Fibroblast of lung (primary cell): Measurements from ENCODE around the gene FTSJ1. TPM values are rescaled to one million over a fixed set of nuclear protein-coding genes. Genes with fewer than 3 reads are reported as not detected.

Experiments used
- DNase-seq, 2 donors: peaks; one replicate each; pipeline versions ENCODE4 v3.0.0 to v3.0.0-alpha.2; 2010; ENCODE audit warnings: low read depth in 2 of 2
- H2AFZ ChIP-seq: 2 replicates; pipeline ENCODE4 v1.5.1; 2012; ENCODE audit warnings: low read length, control low read depth, inconsistent platforms
- H3K27ac ChIP-seq: 2 replicates; pipeline ENCODE4 v1.5.1; 2011; ENCODE audit warnings: low read length, control low read depth; ENCODE audit not compliant: insufficient read depth
- H3K27me3 ChIP-seq: 2 replicates; pipeline ENCODE4 v1.5.1; 2011; ENCODE audit warnings: mild to moderate bottlenecking, low read length; ENCODE audit not compliant: control insufficient read depth, insufficient read depth
- H3K36me3 ChIP-seq: 2 replicates; pipeline ENCODE4 v1.5.1; 2011; ENCODE audit warnings: low read length; ENCODE audit not compliant: control insufficient read depth, insufficient read depth
- H3K4me1 ChIP-seq: 2 replicates; pipeline ENCODE4 v1.5.1; 2011; ENCODE audit warnings: low read length; ENCODE audit not compliant: control insufficient read depth, insufficient read depth; ENCODE audit errors: extremely low read depth
- H3K4me2 ChIP-seq: 2 replicates; pipeline ENCODE4 v1.5.1; 2011; ENCODE audit warnings: low read length, control low read depth; ENCODE audit not compliant: insufficient read depth; ENCODE audit errors: extremely low read depth
- H3K4me3 ChIP-seq, 4 experiments: fragments of 200-600 bp in 1 of 4; sonication (generic) in 1 of 4; replicated peaks in 1 of 4; 2 replicates each; pipeline ENCODE4 v1.5.1; 2011 to 2016; ENCODE audit warnings: low read length in 4 of 4, low read depth in 3 of 4, mild to moderate bottlenecking in 3 of 4, control low read depth in 2 of 4, inconsistent platforms in 1 of 4, mixed read lengths in 1 of 4; ENCODE audit not compliant: insufficient read depth in 1 of 4; ENCODE audit errors: control extremely low read depth in 1 of 4
- H3K79me2 ChIP-seq: 2 replicates; pipeline ENCODE4 v1.5.1; 2012; ENCODE audit warnings: mild to moderate bottlenecking, low read length, inconsistent platforms; ENCODE audit not compliant: control insufficient read depth, insufficient read depth
- H3K9ac ChIP-seq: 2 replicates; pipeline ENCODE4 v1.5.1; 2011; ENCODE audit warnings: mild to moderate bottlenecking, low read length, control low read depth; ENCODE audit not compliant: insufficient read depth
- H3K9me3 ChIP-seq: 2 replicates; pipeline ENCODE4 v1.5.1; 2012; ENCODE audit warnings: low read depth, low read length; ENCODE audit not compliant: control insufficient read depth, insufficient read depth
- H4K20me1 ChIP-seq: 2 replicates; pipeline ENCODE4 v1.5.1; 2011; ENCODE audit warnings: low read length; ENCODE audit not compliant: control insufficient read depth, insufficient read depth; ENCODE audit errors: extremely low read depth
- CTCF ChIP-seq, 2 donors: IDR thresholded peaks in 1 of 2; conservative IDR thresholded peaks in 1 of 2; 1 replicate in 1 of 2; 2 replicates in 1 of 2; pipeline ENCODE4 v1.5.1; 2011 to 2012; ENCODE audit warnings: low read length in 2 of 2, control low read depth in 1 of 2, inconsistent platforms in 1 of 2, low read depth in 1 of 2, mild to moderate bottlenecking in 1 of 2
- EZH2 ChIP-seq: IDR thresholded peaks from 2 replicates; pipeline ENCODE4 v1.5.1; 2012; ENCODE audit warnings: low read length, control low read depth, mild to moderate bottlenecking; ENCODE audit errors: missing control alignments
- polyA plus RNA-seq, 2 donors: library from polyadenylated mRNA; depleted of rRNA in 1 of 2; stranded (reverse) in 1 of 2; unstranded in 1 of 2; fragments of >200 nt; gene quantifications; 2 replicates each; pipeline ENCODE4 v1.2.1, GENCODE V29; 2011 to 2012; ENCODE audit warnings: missing spikeins in 1 of 2
- total RNA-seq: library from RNA; depleted of rRNA; stranded (reverse); fragments of >200 nt; gene quantifications from 2 replicates; pipeline ENCODE4 v1.2.1, GENCODE V29; 2014

FTSJ1 gene
- total and polyA plus RNA-seq, 2 donors (not counting 1 experiment from before 2014, with no cell fraction given), result 29.4 to 30.2 TPM

- TF ChIP-seq EZH2, result no peak
- no peak for TF ChIP-seq CTCF (conservative IDR thresholded peaks at IDR 0.05 in 1 of 2, IDR thresholded peaks at IDR 0.05 in 1 of 2; ENCODE audit: low read depth in 1 of 2, low read length in 2 of 2)
- no peaks in the 10 kb centered on the region for H3K9me3 ChIP-seq
Observed at GRCh38 chrX:48470833-48471118, 5.2 kb upstream of the FTSJ1 start.

GRCh38 chrX:48471504-48471903 is 4.5 kb upstream of the FTSJ1 start:
- Histone ChIP-seq H3K27me3 (no peaks in the 10 kb centered on the region), H3K79me2 (peaks cover 4% of the 10 kb centered on the region), H2AFZ (no peak overlapping the region), H3K4me2 (no peak overlapping the region), H3K4me1 (peaks cover 3% of the 10 kb centered on the region), H3K36me3 (no peaks in the 10 kb centered on the region), H4K20me1 (no peaks in the 10 kb centered on the region), H3K27ac (no peak overlapping the region), H3K4me3 (no peak overlapping the region), H3K9me3 (no peaks in the 10 kb centered on the region), H3K9ac (no peak overlapping the region)
- no peak for TF ChIP-seq EZH2
- TF ChIP-seq CTCF (conservative IDR thresholded peaks at IDR 0.05 in 1 of 2, IDR thresholded peaks at IDR 0.05 in 1 of 2; ENCODE audit: low read depth in 1 of 2, low read length in 2 of 2), result no peak
- no peak for DNase-seq

More at GRCh38 chrX:48470833-48471118, 5.2 kb upstream of the FTSJ1 start:
- Histone ChIP-seq H3K4me2 (no peak overlapping the region), H3K27me3 (no peaks in the 10 kb centered on the region), H3K36me3 (no peaks in the 10 kb centered on the region), H3K27ac (no peak overlapping the region), H3K79me2 (no peaks in the 10 kb centered on the region), H3K9ac (no peak overlapping the region), H3K4me1 (peaks cover 3% of the 10 kb centered on the region), H4K20me1 (no peaks in the 10 kb centered on the region), H2AFZ (no peak overlapping the region), H3K4me3 (no peak overlapping the region)
- DNase-seq, result no peak

DNA sequence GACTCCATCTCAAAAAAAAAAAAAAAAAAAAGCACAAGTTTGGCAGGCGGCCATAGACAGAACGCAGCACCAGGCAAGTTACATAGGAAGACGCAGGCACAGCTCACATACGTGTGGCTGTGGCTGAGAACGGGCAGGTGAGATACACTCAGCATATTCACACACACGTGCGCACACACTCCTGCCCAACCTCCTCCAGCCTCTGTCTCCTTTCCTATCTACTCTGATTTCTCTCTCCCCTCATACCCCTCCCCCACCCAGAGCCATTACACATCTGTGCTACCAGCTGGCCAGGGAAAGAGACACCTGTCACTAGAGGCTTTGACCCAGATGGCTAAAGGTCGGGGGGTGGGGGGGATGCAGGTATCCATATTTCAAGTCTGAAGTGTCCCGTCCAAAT is 3.8 kb upstream of the FTSJ1 start:
- DNase-seq, result no peak
- Histone ChIP-seq H3K4me3 (no peak overlapping the region), H3K36me3 (no peaks in the 10 kb centered on the region), H3K27me3 (no peaks in the 10 kb centered on the region), H3K4me2 (no peak overlapping the region), H4K20me1 (no peaks in the 10 kb centered on the region), H3K9me3 (no peaks in the 10 kb centered on the region), H3K79me2 (peaks cover 12% of the 10 kb centered on the region), H3K4me1 (peaks cover 3% of the 10 kb centered on the region), H3K27ac (no peak overlapping the region), H3K9ac (no peak overlapping the region), H2AFZ (no peak overlapping the region)
- TF ChIP-seq EZH2, result no peak
- no peak for TF ChIP-seq CTCF (conservative IDR thresholded peaks at IDR 0.05 in 1 of 2, IDR thresholded peaks at IDR 0.05 in 1 of 2; ENCODE audit: low read depth in 1 of 2, low read length in 2 of 2)
